ENCODE measurements around the gene NEURL1. TPM values are rescaled to one million over a fixed set of nuclear protein-coding genes. Genes with fewer than 3 reads are reported as not detected.

The NEURL1 gene
- total and polyA plus RNA-seq, 4 donors = 0.14 to 2.0 (median 0.74) TPM

DNA sequence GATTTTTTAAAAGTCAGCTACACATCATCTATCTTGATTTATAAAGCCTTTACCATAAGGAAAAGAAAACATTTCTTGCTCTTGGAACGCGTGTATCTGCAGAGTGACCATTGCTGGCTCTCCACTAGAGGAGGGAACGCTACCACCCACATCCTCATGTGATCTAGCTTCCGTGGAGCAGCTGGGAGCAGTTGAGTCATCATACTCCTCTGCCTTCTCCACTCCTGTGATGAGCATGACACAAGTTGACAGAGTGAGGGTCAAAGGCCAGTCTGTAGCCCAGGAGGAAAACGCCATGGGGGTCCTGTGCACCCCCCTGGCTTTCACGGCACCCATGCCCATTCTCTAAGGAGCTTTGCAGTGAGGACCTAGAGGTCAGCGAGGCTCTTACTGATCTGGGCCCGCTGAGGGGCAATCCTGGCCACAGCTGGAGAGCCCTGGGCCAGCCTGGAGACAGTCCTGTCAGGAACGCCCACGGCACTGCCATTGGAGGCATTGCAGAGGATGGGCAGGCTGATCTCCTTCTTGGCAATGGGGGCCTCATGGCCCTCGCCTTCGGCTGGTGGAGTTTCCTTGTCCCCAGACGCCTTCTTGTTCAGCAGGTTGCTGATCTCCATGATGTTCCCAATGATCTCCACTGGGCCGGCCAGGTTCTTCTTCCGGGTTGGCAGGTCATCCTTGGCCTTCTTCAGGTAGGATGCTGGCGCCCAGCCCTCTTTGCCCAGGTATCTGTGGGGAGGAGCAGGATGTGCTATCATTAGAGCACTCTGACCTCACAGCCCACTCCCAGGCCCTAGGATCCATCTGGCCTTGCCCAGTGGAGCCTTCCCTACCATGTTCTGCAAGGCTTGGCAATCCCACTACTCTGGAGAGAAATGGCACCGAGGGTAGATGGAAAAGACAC is 119.2 kb downstream of the NEURL1 start:
- no peak for DNase-seq
- peaks cover 0 to 5% (median 0%) of the 10 kb centered on the region in 4 donors for H3K9me3 ChIP-seq (ENCODE audit: control insufficient read depth in 4 of 4, insufficient read depth in 3 of 4, low read length in 3 of 4)
- H3K27ac ChIP-seq (ENCODE audit: low read depth in 1 of 2, low read length in 1 of 2) = no peak overlapping the region
- H3K9ac ChIP-seq (ENCODE audit: insufficient read depth in 1 of 2, low read length in 2 of 2) = no peak overlapping the region
- H3K4me1 ChIP-seq (ENCODE audit: control insufficient read depth in 5 of 5, insufficient read depth in 5 of 5, low read length in 5 of 5) = peaks cover 5 to 30% (median 15%) of the 10 kb centered on the region in 5 donors
- TF ChIP-seq, protein P1, sequence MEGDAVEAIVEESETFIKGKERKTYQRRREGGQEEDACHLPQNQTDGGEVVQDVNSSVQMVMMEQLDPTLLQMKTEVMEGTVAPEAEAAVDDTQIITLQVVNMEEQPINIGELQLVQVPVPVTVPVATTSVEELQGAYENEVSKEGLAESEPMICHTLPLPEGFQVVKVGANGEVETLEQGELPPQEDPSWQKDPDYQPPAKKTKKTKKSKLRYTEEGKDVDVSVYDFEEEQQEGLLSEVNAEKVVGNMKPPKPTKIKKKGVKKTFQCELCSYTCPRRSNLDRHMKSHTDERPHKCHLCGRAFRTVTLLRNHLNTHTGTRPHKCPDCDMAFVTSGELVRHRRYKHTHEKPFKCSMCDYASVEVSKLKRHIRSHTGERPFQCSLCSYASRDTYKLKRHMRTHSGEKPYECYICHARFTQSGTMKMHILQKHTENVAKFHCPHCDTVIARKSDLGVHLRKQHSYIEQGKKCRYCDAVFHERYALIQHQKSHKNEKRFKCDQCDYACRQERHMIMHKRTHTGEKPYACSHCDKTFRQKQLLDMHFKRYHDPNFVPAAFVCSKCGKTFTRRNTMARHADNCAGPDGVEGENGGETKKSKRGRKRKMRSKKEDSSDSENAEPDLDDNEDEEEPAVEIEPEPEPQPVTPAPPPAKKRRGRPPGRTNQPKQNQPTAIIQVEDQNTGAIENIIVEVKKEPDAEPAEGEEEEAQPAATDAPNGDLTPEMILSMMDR (IDR thresholded peaks at IDR 0.05; ENCODE audit: control extremely low read depth, extremely low read depth) = no peak
- H3K27me3 ChIP-seq (ENCODE audit: control insufficient read depth in 3 of 3, insufficient read depth in 3 of 3, low read length in 2 of 3) = peaks cover 0 to 2% (median 0%) of the 10 kb centered on the region in 3 donors
- ATAC-seq (ENCODE audit: insufficient read depth, low FRiP score) = no peak
- peaks cover 3 to 56% (median 50%) of the 10 kb centered on the region in 4 donors for H3K36me3 ChIP-seq (ENCODE audit: control insufficient read depth in 4 of 4, insufficient read depth in 4 of 4, low read length in 4 of 4)
- no peak overlapping the region for H3K4me3 ChIP-seq
- WGBS, 2 donors = 88 to 95% methylated on average over 17 of the region's 17 CpGs

DNA sequence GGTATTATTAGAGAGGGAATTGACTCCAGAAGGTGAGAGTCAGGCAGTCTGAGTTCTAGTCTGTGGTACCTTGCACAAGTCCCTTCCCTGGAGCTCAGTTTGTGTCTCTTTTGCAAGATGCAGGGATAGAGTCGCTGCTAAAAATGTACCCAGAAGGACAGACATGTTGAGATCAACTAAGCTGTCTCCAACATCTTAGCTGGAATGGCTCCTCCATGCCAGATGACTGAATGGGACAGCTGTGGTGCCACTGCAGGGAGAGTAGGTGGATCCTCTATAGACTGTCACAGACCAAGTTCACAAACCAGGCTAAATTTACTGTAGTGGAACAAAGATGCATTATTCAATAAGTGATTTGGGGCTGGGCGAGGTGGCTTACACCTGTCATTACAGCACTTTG is 120.1 kb downstream of the NEURL1 start:
- WGBS, 2 donors = 92 to 97% methylated on average over 2 of the region's 2 CpGs
- Histone ChIP-seq H3K27me3 (ENCODE audit: control insufficient read depth in 3 of 3, insufficient read depth in 3 of 3, low read length in 2 of 3) (peaks cover 0 to 2% (median 0%) of the 10 kb centered on the region in 3 donors), H3K4me3 (no peak overlapping the region), H3K36me3 (ENCODE audit: control insufficient read depth in 4 of 4, insufficient read depth in 4 of 4, low read length in 4 of 4) (peaks cover 3 to 60% (median 53%) of the 10 kb centered on the region in 4 donors), H3K9ac (ENCODE audit: insufficient read depth in 1 of 2, low read length in 2 of 2) (no peak overlapping the region), H3K4me1 (ENCODE audit: control insufficient read depth in 5 of 5, insufficient read depth in 5 of 5, low read length in 5 of 5) (peaks cover 6 to 39% (median 24%) of the 10 kb centered on the region in 5 donors), H3K27ac (ENCODE audit: low read depth in 1 of 2, low read length in 1 of 2) (no peak overlapping the region), H3K9me3 (ENCODE audit: control insufficient read depth in 4 of 4, insufficient read depth in 3 of 4, low read length in 3 of 4) (peaks cover 0 to 5% (median 0%) of the 10 kb centered on the region in 4 donors)
- no peak for DNase-seq
- TF ChIP-seq, protein P1 (IDR thresholded peaks at IDR 0.05; ENCODE audit: control extremely low read depth, extremely low read depth) = no peak
- no peak for ATAC-seq (ENCODE audit: insufficient read depth, low FRiP score)

DNA sequence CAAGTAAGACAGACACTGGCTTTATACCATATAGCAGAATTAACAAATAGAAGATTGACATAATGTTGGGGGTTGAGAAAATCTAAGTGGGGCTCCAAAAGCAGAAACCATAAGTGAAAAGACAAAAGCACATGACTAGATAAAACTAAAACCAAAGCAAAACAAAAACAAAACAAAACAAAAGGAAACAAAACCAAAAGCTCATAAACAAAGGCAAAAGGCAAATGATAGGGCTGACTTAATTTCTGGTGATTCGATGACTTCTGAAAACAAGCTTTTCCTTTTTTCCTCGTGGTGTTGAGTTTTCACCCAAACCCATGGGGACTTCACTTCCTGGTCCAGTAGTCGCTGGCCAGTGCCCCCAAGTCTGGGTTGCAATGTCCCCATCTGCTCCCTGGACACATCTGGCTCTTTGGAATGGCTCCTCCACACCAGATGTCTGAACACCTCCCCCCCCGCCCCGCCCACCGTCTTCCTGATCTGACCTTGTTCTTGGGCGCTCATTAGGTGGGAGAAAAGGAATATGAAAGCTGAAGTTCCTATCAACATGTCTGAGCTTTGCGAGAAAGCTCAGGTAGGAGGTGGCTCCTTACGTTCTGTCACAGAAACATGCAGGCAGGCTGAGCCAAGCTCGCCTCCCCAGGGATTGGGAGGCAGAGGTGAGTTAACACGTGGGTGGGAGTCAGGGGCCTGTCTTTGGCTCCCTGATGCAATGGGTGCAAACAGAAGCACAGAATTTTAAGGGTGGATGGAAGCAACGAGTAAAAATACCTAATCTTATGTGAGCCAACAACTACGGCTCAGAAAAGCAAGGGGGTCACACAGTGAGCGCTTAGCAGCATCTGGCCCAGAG is 121.0 kb downstream of the NEURL1 start:
- WGBS, 2 donors = 82 to 90% methylated on average over 14 of the region's 14 CpGs
- no peak overlapping the region for H3K9ac ChIP-seq (ENCODE audit: insufficient read depth in 1 of 2, low read length in 2 of 2)
- ATAC-seq (ENCODE audit: insufficient read depth, low FRiP score) (no peak), DNase-seq (no peak)
- H3K9me3 ChIP-seq (ENCODE audit: control insufficient read depth in 4 of 4, insufficient read depth in 3 of 4, low read length in 3 of 4) = peaks cover 0 to 5% (median 0%) of the 10 kb centered on the region in 4 donors
- no peak overlapping the region for H3K4me3 ChIP-seq
- peaks cover 9 to 48% (median 29%) of the 10 kb centered on the region in 5 donors for H3K4me1 ChIP-seq (ENCODE audit: control insufficient read depth in 5 of 5, insufficient read depth in 5 of 5, low read length in 5 of 5)
- TF ChIP-seq, protein P1 (IDR thresholded peaks at IDR 0.05; ENCODE audit: control extremely low read depth, extremely low read depth) = no peak
- H3K27ac ChIP-seq (ENCODE audit: low read depth in 1 of 2, low read length in 1 of 2) = peak overlapping the region; percentile 9 to 15
- peaks cover 3 to 53% (median 48%) of the 10 kb centered on the region in 4 donors for H3K36me3 ChIP-seq (ENCODE audit: control insufficient read depth in 4 of 4, insufficient read depth in 4 of 4, low read length in 4 of 4)
- peaks cover 0 to 2% (median 0%) of the 10 kb centered on the region in 3 donors for H3K27me3 ChIP-seq (ENCODE audit: control insufficient read depth in 3 of 3, insufficient read depth in 3 of 3, low read length in 2 of 3)
